ENCODE measurements around the gene ARL14. TPM values are rescaled to one million over a fixed set of nuclear protein-coding genes. Genes with fewer than 3 reads are reported as not detected.
"Not testable (repeated sequence)": the region's sequence is repeated elsewhere in the genome, so short reads cannot be mapped to it uniquely, and the experiment has no call there.

The ARL14 gene
- total RNA-seq, 1 experiment from 2014 or later = not detected

DNA sequence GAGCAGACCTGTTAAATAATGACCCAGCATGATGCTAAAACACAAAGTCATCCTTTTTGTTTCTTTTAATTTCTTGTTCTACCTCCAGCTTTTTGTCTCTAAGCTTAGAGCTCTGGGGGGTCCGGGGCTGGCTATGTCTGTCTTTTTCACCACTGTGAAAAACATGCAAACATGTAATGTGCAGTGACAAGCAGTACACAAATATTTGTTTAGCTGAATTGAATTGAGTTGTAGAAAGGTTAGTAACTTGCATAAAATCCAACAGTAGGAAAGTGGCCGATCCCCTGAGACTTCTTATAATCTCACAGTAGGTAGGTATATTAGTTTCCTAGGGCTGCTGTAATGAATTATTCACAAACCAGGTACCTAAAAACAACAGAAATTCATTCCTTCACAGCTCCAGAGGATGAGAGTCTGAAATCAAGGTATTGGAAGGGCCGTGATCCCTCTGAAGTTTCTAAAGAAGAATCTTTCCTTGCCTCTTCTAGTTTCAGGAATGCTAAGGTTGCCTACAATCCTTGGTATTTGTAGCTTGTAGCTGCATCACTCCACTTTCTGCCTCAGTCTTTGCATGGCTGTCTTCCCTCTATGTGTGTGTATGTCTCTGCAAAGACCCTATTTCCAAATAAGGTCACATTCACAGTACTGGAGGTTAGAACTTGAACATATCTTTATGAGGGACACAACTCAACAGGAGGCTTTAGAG, 32.7 kb downstream of the ARL14 start:
- Histone ChIP-seq H3K56ac (ENCODE audit: insufficient read length, low read depth, low read length) (no peak overlapping the region), H3K14ac (ENCODE audit: insufficient read depth, low read length) (no peak overlapping the region), H3K79me2 (ENCODE audit: insufficient read depth, low read length) (no peaks in the 10 kb centered on the region), H3K18ac (ENCODE audit: insufficient read length, low read depth, low read length) (no peak overlapping the region), H3K27ac (ENCODE audit: insufficient read length, low read depth, low read length) (no peak overlapping the region), H3K4ac (ENCODE audit: low read depth, low read length) (no peak overlapping the region), H3K4me2 (ENCODE audit: insufficient read depth, insufficient read length, low read length) (no peak overlapping the region), H3K9ac (ENCODE audit: extremely low read depth, insufficient read length, low read length) (no peak overlapping the region), H2BK15ac (ENCODE audit: low read depth, low read length) (no peak overlapping the region), H3K9me3 (ENCODE audit: control insufficient read depth, low read depth, low read length) (no peaks in the 10 kb centered on the region), H2BK5ac (ENCODE audit: insufficient read length, low read length) (no peak overlapping the region), H4K8ac (replicated peaks; ENCODE audit: insufficient read length, low read depth, low read length) (no peak overlapping the region), H2AFZ (ENCODE audit: low read length) (no peak overlapping the region), H3K27me3 (ENCODE audit: insufficient read depth, low read length) (no peaks in the 10 kb centered on the region), H2AK5ac (ENCODE audit: insufficient read length, low read length) (no peak overlapping the region), H3K23me2 (ENCODE audit: insufficient read length, low read depth, low read length, poor library complexity, severe bottlenecking) (no peaks in the 10 kb centered on the region), H4K20me1 (ENCODE audit: control insufficient read depth, insufficient read depth, insufficient read length) (no peaks in the 10 kb centered on the region), H3K23ac (ENCODE audit: insufficient read length, low read depth, low read length) (no peak overlapping the region), H2BK120ac (ENCODE audit: low read depth, low read length, poor library complexity, severe bottlenecking) (no peak overlapping the region), H2BK20ac (ENCODE audit: low read depth, low read length, poor library complexity, severe bottlenecking) (no peak overlapping the region), H4K91ac (ENCODE audit: insufficient read length, low read depth, low read length) (no peak overlapping the region), H3K4me1 (ENCODE audit: insufficient read depth, low read length) (peaks cover 3% of the 10 kb centered on the region; the same call in 1 of the 2 replicates), H3T11ph (ENCODE audit: low read length) (no peak overlapping the region), H3K79me1 (ENCODE audit: insufficient read depth, low read depth, low read length, poor library complexity, severe bottlenecking) (no peaks in the 10 kb centered on the region), H4K5ac (ENCODE audit: insufficient read length, low read depth, low read length) (no peak overlapping the region), H2BK12ac (ENCODE audit: insufficient read length, low read depth, low read length) (no peak overlapping the region)
- no peak for DNase-seq
- Mint-ChIP-seq H3K36me3 (ENCODE audit: insufficient read depth in 1 of 3, low read depth in 3 of 3) (no peaks in the 10 kb centered on the region), H3K4me3 (no peak overlapping the region), H3K27ac (peak overlapping the region in 1 of 3 experiments; percentile 9; a peak in 1 of 7 replicates), H3K9me3 (peaks cover 2 to 3% of the 10 kb centered on the region in 2 experiments; a peak in 2 of 5 replicates), H3K4me1 (peaks cover 19% of the 10 kb centered on the region in 2 experiments), H3K27me3 (ENCODE audit: low read depth) (no peaks in the 10 kb centered on the region; the same call in 1 of the 2 replicates)
- no CpG with 5 or more reads among the region's 3 CpGs for WGBS (ENCODE audit: extremely low coverage, insufficient read length, low lambda C conversion rate)
- TF ChIP-seq, protein P1, sequence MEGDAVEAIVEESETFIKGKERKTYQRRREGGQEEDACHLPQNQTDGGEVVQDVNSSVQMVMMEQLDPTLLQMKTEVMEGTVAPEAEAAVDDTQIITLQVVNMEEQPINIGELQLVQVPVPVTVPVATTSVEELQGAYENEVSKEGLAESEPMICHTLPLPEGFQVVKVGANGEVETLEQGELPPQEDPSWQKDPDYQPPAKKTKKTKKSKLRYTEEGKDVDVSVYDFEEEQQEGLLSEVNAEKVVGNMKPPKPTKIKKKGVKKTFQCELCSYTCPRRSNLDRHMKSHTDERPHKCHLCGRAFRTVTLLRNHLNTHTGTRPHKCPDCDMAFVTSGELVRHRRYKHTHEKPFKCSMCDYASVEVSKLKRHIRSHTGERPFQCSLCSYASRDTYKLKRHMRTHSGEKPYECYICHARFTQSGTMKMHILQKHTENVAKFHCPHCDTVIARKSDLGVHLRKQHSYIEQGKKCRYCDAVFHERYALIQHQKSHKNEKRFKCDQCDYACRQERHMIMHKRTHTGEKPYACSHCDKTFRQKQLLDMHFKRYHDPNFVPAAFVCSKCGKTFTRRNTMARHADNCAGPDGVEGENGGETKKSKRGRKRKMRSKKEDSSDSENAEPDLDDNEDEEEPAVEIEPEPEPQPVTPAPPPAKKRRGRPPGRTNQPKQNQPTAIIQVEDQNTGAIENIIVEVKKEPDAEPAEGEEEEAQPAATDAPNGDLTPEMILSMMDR (conservative IDR thresholded peaks at IDR 0.05) = no peak

DNA sequence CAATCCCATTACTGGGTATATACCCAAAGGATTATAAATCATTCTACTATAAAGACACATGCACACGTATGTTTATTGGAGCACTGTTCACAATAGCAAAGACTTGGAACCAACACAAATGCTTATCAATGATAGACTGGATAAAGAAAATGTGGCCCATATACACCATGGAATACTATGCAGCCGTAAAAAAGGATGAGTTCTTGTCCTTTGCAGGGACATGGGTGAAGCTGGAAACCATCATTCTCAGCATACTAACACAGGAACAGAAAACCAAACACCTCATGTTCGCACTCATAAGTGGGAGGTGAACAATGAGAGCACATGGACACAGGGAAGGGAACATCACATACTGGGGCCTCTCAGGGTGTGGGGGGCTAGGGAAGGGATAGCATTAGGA, 36.2 kb downstream of the ARL14 start:
- not testable (repeated sequence) for DNase-seq; H3K9ac ChIP-seq (ENCODE audit: extremely low read depth, insufficient read length, low read length); H2BK12ac ChIP-seq (ENCODE audit: insufficient read length, low read depth, low read length); H2BK120ac ChIP-seq (ENCODE audit: low read depth, low read length, poor library complexity, severe bottlenecking); H3T11ph ChIP-seq (ENCODE audit: low read length); H4K5ac ChIP-seq (ENCODE audit: insufficient read length, low read depth, low read length); H3K9me3 ChIP-seq (ENCODE audit: control insufficient read depth, low read depth, low read length); H2AFZ ChIP-seq (ENCODE audit: low read length); H3K9me3 Mint-ChIP-seq; H3K4ac ChIP-seq (ENCODE audit: low read depth, low read length); H3K4me1 ChIP-seq (ENCODE audit: insufficient read depth, low read length); H2BK5ac ChIP-seq (ENCODE audit: insufficient read length, low read length); H4K20me1 ChIP-seq (ENCODE audit: control insufficient read depth, insufficient read depth, insufficient read length); H2AK5ac ChIP-seq (ENCODE audit: insufficient read length, low read length); H3K4me2 ChIP-seq (ENCODE audit: insufficient read depth, insufficient read length, low read length); H2BK15ac ChIP-seq (ENCODE audit: low read depth, low read length); H3K18ac ChIP-seq (ENCODE audit: insufficient read length, low read depth, low read length); H3K23me2 ChIP-seq (ENCODE audit: insufficient read length, low read depth, low read length, poor library complexity, severe bottlenecking); H3K27me3 ChIP-seq (ENCODE audit: insufficient read depth, low read length); H2BK20ac ChIP-seq (ENCODE audit: low read depth, low read length, poor library complexity, severe bottlenecking); H3K79me1 ChIP-seq (ENCODE audit: insufficient read depth, low read depth, low read length, poor library complexity, severe bottlenecking); H3K27me3 Mint-ChIP-seq (ENCODE audit: low read depth); H3K27ac Mint-ChIP-seq; H3K23ac ChIP-seq (ENCODE audit: insufficient read length, low read depth, low read length); H4K91ac ChIP-seq (ENCODE audit: insufficient read length, low read depth, low read length); H4K8ac ChIP-seq (replicated peaks; ENCODE audit: insufficient read length, low read depth, low read length); H3K56ac ChIP-seq (ENCODE audit: insufficient read length, low read depth, low read length); H3K27ac ChIP-seq (ENCODE audit: insufficient read length, low read depth, low read length); H3K14ac ChIP-seq (ENCODE audit: insufficient read depth, low read length); H3K36me3 Mint-ChIP-seq (ENCODE audit: insufficient read depth in 1 of 3, low read depth in 3 of 3); H3K4me3 Mint-ChIP-seq; H3K79me2 ChIP-seq (ENCODE audit: insufficient read depth, low read length)
- H3K4me1 Mint-ChIP-seq = peaks cover 17 to 18% of the 10 kb centered on the region in 2 experiments
- WGBS (ENCODE audit: extremely low coverage, insufficient read length, low lambda C conversion rate) = no CpG with 5 or more reads among the region's 3 CpGs
